H9 (cell line): ENCODE measurements around the gene MAP1S. TPM values are rescaled to one million over a fixed set of nuclear protein-coding genes. Genes with fewer than 3 reads are reported as not detected.

Experiments
- DNase-seq: peaks from one replicate; pipeline ENCODE4 v3.0.0-alpha.2; 2017
- H2AFZ ChIP-seq: one replicate; pipeline ENCODE4 v1.6.1; 2013; ENCODE audit warnings: mild to moderate bottlenecking, low read length, control low read depth, moderate library complexity
- H2AK5ac ChIP-seq: 2 replicates; pipeline ENCODE4 v1.6.1; 2013; ENCODE audit warnings: low read length, control low read depth, mixed read lengths; ENCODE audit not compliant: insufficient read length
- H2BK120ac ChIP-seq: one replicate; pipeline ENCODE4 v1.6.1; 2013; ENCODE audit warnings: low read depth, mild to moderate bottlenecking, low read length, control low read depth, inconsistent platforms; ENCODE audit not compliant: poor library complexity, severe bottlenecking
- H2BK12ac ChIP-seq: 2 replicates; pipeline ENCODE4 v1.6.1; 2013; ENCODE audit warnings: low read length, control low read depth, mixed read lengths, low read depth; ENCODE audit not compliant: insufficient read length
- H2BK15ac ChIP-seq: 2 replicates; pipeline ENCODE4 v1.6.1; 2013; ENCODE audit warnings: low read depth, low read length, control low read depth
- H2BK20ac ChIP-seq: one replicate; pipeline ENCODE4 v1.6.1; 2013; ENCODE audit warnings: low read depth, mild to moderate bottlenecking, low read length, control low read depth, inconsistent platforms; ENCODE audit not compliant: poor library complexity, severe bottlenecking
- H2BK5ac ChIP-seq: 2 replicates; pipeline ENCODE4 v1.6.1; 2013; ENCODE audit warnings: low read length, control low read depth, mixed read lengths; ENCODE audit not compliant: insufficient read length
- H3K14ac ChIP-seq: 2 replicates; pipeline ENCODE4 v1.6.1; 2013; ENCODE audit warnings: low read length, control low read depth; ENCODE audit not compliant: insufficient read depth
- H3K18ac ChIP-seq: 2 replicates; pipeline ENCODE4 v1.6.1; 2013; ENCODE audit warnings: low read depth, mild to moderate bottlenecking, mixed read lengths, low read length, control low read depth; ENCODE audit not compliant: insufficient read length
- H3K23ac ChIP-seq: 2 replicates; pipeline ENCODE4 v1.6.1; 2013; ENCODE audit warnings: low read length, control low read depth, mixed read lengths, low read depth; ENCODE audit not compliant: insufficient read length
- H3K23me2 ChIP-seq: 2 replicates; pipeline ENCODE4 v1.6.1; 2013; ENCODE audit warnings: low read depth, mild to moderate bottlenecking, mixed read lengths, low read length, control low read depth; ENCODE audit not compliant: insufficient read length, poor library complexity, severe bottlenecking
- H3K27ac ChIP-seq: 2 replicates; pipeline ENCODE4 v1.5.1; 2013; ENCODE audit warnings: low read length, control low read depth, mixed read lengths, low read depth; ENCODE audit not compliant: insufficient read length
- H3K27me3 ChIP-seq: 2 replicates; pipeline ENCODE4 v1.6.1; 2013; ENCODE audit warnings: low read length, control low read depth, inconsistent platforms; ENCODE audit not compliant: insufficient read depth
- H3K4ac ChIP-seq: 2 replicates; pipeline ENCODE4 v1.6.1; 2013; ENCODE audit warnings: low read depth, mild to moderate bottlenecking, control low read depth, inconsistent platforms, low read length, moderate library complexity
- H3K4me1 ChIP-seq: 2 replicates; pipeline ENCODE4 v1.6.1; 2013; ENCODE audit warnings: low read length, control low read depth, inconsistent platforms; ENCODE audit not compliant: insufficient read depth
- H3K4me2 ChIP-seq: 2 replicates; pipeline ENCODE4 v1.6.1; 2013; ENCODE audit warnings: low read length, control low read depth, mixed read lengths; ENCODE audit not compliant: insufficient read length, insufficient read depth
- H3K56ac ChIP-seq: 2 replicates; pipeline ENCODE4 v1.6.1; 2013; ENCODE audit warnings: low read depth, mild to moderate bottlenecking, mixed read lengths, low read length, control low read depth; ENCODE audit not compliant: insufficient read length
- H3K79me1 ChIP-seq: 2 replicates; pipeline ENCODE4 v1.6.1; 2013; ENCODE audit warnings: low read depth, mild to moderate bottlenecking, moderate library complexity, low read length, control low read depth, inconsistent platforms; ENCODE audit not compliant: insufficient read depth, poor library complexity, severe bottlenecking
- H3K79me2 ChIP-seq: 2 replicates; pipeline ENCODE4 v1.6.1; 2013; ENCODE audit warnings: low read length, control low read depth, inconsistent platforms; ENCODE audit not compliant: insufficient read depth
- H3K9ac ChIP-seq: 2 replicates; pipeline ENCODE4 v1.6.1; 2013; ENCODE audit warnings: low read length, control low read depth, mixed read lengths; ENCODE audit not compliant: insufficient read length; ENCODE audit errors: extremely low read depth
- H3K9me3 ChIP-seq: one replicate; pipeline ENCODE4 v1.6.1; 2013; ENCODE audit warnings: low read depth, low read length, inconsistent platforms; ENCODE audit not compliant: control insufficient read depth
- H3T11ph ChIP-seq: one replicate; pipeline ENCODE4 v1.6.1; 2013; ENCODE audit warnings: mild to moderate bottlenecking, low read length, control low read depth, inconsistent platforms
- H4K20me1 ChIP-seq: one replicate; pipeline ENCODE4 v1.6.1; 2013; ENCODE audit not compliant: control insufficient read depth, insufficient read length, insufficient read depth
- H4K5ac ChIP-seq: 2 replicates; pipeline ENCODE4 v1.6.1; 2013; ENCODE audit warnings: low read depth, mild to moderate bottlenecking, mixed read lengths, low read length, control low read depth; ENCODE audit not compliant: insufficient read length
- H4K8ac ChIP-seq: replicated peaks from 2 replicates; pipeline ENCODE4 v1.6.1; 2013; ENCODE audit warnings: low read length, control low read depth, mixed read lengths, low read depth; ENCODE audit not compliant: insufficient read length
- H4K91ac ChIP-seq: 2 replicates; pipeline ENCODE4 v1.6.1; 2013; ENCODE audit warnings: low read depth, mild to moderate bottlenecking, moderate library complexity, mixed read lengths, low read length, control low read depth; ENCODE audit not compliant: insufficient read length
- H3K27ac Mint-ChIP-seq, 3 experiments: 2 replicates in 2 of 3; 3 replicates in 1 of 3; pipeline ENCODE4 v1.8.0; 2020 to 2021; ENCODE audit warnings: mixed read lengths in 3 of 3, mild to moderate bottlenecking in 1 of 3, moderate library complexity in 1 of 3
- H3K27me3 Mint-ChIP-seq: 2 replicates; pipeline ENCODE4 v1.8.0; 2021; ENCODE audit warnings: low read depth, mild to moderate bottlenecking, moderate library complexity, mixed read lengths
- H3K36me3 Mint-ChIP-seq, 3 experiments: 2 replicates in 2 of 3; 3 replicates in 1 of 3; pipeline ENCODE4 v1.8.0; 2020 to 2021; ENCODE audit warnings: low read depth in 3 of 3, mixed read lengths in 3 of 3; ENCODE audit not compliant: insufficient read depth in 1 of 3
- H3K4me1 Mint-ChIP-seq, 2 experiments: 2 replicates each; pipeline ENCODE4 v1.8.0; 2020; ENCODE audit warnings: mixed read lengths in 2 of 2
- H3K4me3 Mint-ChIP-seq, 2 experiments: 2 replicates in 1 of 2; 3 replicates in 1 of 2; pipeline ENCODE4 v1.8.0; 2020 to 2021; ENCODE audit warnings: mild to moderate bottlenecking in 2 of 2, mixed read lengths in 2 of 2, moderate library complexity in 1 of 2
- H3K9me3 Mint-ChIP-seq, 2 experiments: 2 replicates in 1 of 2; 3 replicates in 1 of 2; pipeline ENCODE4 v1.8.0; 2020; ENCODE audit warnings: mild to moderate bottlenecking in 2 of 2, mixed read lengths in 2 of 2, moderate library complexity in 1 of 2
- CTCF ChIP-seq: fragments of 200-600 bp; sonication (generic); conservative IDR thresholded peaks from 3 replicates; pipeline ENCODE4 v1.8.0; 2021; ENCODE audit warnings: antibody characterized with exemption, mild to moderate bottlenecking
- WGBS: extraction: QIAGEN DNeasy Blood & Tissue Kit; methylation state at CpG from one replicate; pipeline ENCODE4 v1.1.7; 2013; ENCODE audit warnings: missing lambda C conversion rate, low lambda C conversion rate, mixed read lengths; ENCODE audit not compliant: insufficient read length; ENCODE audit errors: extremely low coverage; 5-methylcytosine and 5-hydroxymethylcytosine counted together
- long read RNA-seq: library from polyadenylated mRNA; unstranded; transcript quantifications from one replicate; pipeline ENCODE4 v2.0.0, GENCODE V29; 2020
- total RNA-seq: library from RNA; stranded (reverse); gene quantifications from 2 replicates; pipeline ENCODE4 v1.2.1, GENCODE V29; 2021

The MAP1S gene
- 158 and 160 TPM in 2 replicates for total RNA-seq
- long read RNA-seq, transcript MAP1S-201 (7 exons, 3,419 nt), result major isoform, 574 of 713 reads
- long read RNA-seq, partial matches to known transcripts, result 95 of 713 reads
- long read RNA-seq, other reads (novel, unspliced or antisense), result 44 of 713 reads

GRCh38 chr19:17718947-17719711 lies at the start of gene MAP1S:
MAP1S (plus strand) TSS chr19:17719480; CDS start chr19:17719503, 23 bp downstream.
- Mint-ChIP-seq H3K36me3 (peaks cover 14 to 29% (median 24%) of the 10 kb centered on the region in 3 experiments; a peak in 6 of 7 replicates), H3K9me3 (no peaks in the 10 kb centered on the region; a peak in 1 of 5 replicates), H3K4me3 (peak within 1 kb of the TSS; percentile 82 to 88), H3K4me1 (peaks cover 22 to 30% of the 10 kb centered on the region in 2 experiments), H3K27ac (peak within 1 kb of the TSS; percentile 59 to 93 (median 91); a peak in 6 of 7 replicates), H3K27me3 (no peaks in the 10 kb centered on the region)
- peaks cover 14% of the 10 kb centered on the region for H3K79me1 ChIP-seq
- no peak within 1 kb of the TSS for H4K91ac ChIP-seq
- H3K4me2 ChIP-seq, result peak within 1 kb of the TSS; percentile 95
- no peak within 1 kb of the TSS for H2BK12ac ChIP-seq
- H3K79me2 ChIP-seq, result peaks cover 14% of the 10 kb centered on the region; the same call in 1 of the 2 replicates
- H3K23me2 ChIP-seq, result peaks cover 6% of the 10 kb centered on the region
- no peak within 1 kb of the TSS for H2AFZ ChIP-seq
- peak within 1 kb of the TSS; percentile 13 for H3K14ac ChIP-seq
- no peak for TF ChIP-seq CTCF
- H2BK15ac ChIP-seq, result no peak within 1 kb of the TSS
- no peak within 1 kb of the TSS for H3K4ac ChIP-seq
- no peaks in the 10 kb centered on the region for H4K20me1 ChIP-seq
- H3K56ac ChIP-seq, result no peak within 1 kb of the TSS
- H4K8ac ChIP-seq, result no peak within 1 kb of the TSS
- H3K18ac ChIP-seq, result no peak within 1 kb of the TSS
- H4K5ac ChIP-seq, result no peak within 1 kb of the TSS
- H3K27me3 ChIP-seq, result no peaks in the 10 kb centered on the region
- H3K9ac ChIP-seq, result peak within 1 kb of the TSS; percentile 45
- no peak within 1 kb of the TSS for H2BK5ac ChIP-seq
- H2BK120ac ChIP-seq, result no peak within 1 kb of the TSS
- H2AK5ac ChIP-seq, result no peak within 1 kb of the TSS
- WGBS, result no CpG with 5 or more reads among the region's 53 CpGs
- no peak within 1 kb of the TSS for H2BK20ac ChIP-seq
- no peak within 1 kb of the TSS for H3K23ac ChIP-seq
- no peak within 1 kb of the TSS for H3K27ac ChIP-seq
- H3T11ph ChIP-seq, result no peak within 1 kb of the TSS
- DNase-seq, result peak; percentile 91
- H3K4me1 ChIP-seq, result peaks cover 7% of the 10 kb centered on the region
- H3K9me3 ChIP-seq, result no peaks in the 10 kb centered on the region
